ENCODE measurements around the gene BTBD17.

The BTBD17 gene

DNA sequence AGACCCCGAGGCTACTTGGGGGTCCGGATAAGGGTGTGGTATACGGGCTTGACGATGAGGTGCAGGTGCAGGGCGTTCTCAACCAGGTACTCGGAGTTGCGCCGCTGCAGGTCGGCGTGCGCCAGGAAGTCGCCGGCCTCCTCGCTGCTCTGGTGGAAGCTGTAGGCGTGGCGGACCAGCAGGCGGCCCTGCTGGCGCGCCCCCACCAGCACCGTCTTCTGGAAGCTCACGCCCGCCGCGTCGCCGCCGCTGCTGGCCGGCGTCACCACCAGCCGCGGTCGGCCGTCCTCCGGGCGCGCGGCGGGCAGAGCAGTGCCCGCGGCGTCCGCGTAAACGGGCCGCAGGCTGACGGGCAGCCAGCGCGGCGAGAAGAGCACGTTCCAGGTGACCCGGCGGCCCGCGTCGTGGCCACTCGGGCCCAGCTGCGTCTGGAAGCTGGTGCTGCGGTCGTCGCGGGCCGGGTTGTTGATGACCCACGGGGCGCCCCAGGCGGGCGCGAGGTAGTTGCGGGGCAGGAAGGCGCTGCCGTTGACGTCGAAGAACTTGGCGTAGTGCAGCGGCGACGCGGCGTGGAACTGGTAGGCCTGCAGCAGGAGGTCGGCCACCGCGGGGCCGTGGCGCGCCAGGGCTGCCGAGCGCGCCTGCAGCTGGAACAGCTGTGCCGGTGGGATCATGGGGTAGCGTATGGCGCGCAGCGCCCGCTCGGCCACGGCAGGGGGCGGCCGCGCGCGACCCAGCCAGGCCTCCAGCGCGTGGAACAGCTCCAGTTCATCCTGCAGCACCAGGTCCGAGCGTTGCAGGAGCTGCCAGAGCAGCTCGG, 4.8 kb downstream of the BTBD17 start:
- DNase-seq, result no peak

DNA sequence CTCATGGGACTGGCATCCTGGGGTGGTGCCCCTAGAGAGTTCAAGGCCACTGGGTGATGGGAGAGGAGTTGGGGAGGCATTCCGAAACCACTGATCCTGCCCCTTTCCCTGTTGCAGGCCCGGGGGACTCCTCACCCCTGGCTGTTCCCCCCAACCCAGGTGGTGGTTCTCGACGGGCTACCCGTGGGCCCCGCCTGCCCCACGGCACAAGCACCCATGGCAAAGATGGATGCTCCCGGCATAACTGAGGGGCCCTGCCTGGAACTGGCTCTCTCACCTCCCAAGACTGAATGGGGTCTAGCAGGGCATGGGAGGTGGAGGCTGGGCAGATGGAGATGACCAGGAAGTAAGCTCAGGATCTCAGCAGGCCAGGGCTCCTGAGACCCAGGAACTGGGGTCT, 6.6 kb downstream of the BTBD17 start:
- no peak for DNase-seq

DNA sequence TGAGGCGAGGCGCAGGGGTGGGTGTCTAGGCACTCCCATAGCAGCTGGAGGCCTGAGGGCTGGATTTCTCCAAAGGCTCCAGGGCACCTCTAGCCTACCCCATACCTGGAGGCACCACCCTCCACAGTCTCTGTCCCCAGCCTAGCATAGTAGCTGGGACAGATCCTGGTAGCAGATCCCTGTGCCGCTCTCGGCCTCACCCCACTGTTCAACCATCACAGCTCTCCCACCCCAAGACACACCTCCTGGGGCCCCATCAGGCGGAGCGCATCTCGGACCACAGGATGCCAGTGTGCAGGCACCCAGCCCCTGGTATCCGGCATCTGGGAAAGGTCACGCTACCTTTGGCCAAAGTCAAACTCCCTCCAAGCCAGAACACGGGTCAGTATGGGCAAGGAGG, 7.1 kb downstream of the BTBD17 start:
- DNase-seq, result no peak

DNA sequence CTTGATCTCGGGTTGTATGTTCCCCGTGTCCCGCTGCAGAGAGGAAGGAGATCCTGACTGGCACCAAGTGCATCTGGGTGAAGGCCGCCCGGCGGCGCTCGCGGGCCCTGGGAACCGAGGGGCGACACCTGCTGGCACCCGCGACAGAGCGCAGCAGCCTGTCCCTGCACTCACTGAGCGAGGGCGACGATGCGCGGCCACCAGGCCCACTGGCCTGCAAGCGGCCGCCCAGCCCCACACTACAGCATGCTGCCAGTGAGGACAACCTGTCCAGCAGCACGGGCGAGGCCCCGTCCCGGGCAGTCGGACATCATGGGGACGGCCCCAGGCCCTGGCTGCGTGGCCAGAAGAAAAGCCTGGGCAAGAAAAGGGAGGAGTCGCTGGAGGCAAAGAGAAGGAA, 7.5 kb downstream of the BTBD17 start:
- DNase-seq, result no peak

DNA sequence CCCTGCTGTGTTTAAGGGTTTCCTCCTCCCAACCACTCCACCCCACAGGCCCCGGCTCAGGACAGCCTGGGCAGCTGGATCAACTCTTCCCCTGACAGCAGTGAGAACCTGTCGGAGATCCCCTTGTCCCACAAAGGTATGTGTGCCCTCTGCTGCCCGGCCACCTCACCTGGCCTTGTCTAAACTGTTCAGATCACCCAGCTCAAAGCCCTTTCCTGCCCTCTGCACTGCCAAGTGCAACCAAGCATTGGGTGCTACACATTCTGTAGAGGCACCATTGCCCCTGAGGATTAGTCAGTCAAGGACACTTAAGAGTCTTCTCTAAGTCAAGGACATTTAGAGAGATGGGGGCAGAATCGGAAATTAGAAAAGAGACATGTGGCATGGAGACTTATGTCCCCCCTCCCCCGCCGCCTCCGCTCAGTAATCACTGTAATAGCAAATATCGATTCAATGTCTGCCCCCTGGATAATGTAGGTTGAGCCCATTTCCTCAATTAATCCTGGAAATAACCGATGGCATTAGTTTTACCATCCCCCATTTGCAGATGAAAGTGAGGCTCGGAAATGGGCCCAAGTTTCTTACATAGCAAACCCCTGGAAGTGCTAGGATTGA, 8.1 kb downstream of the BTBD17 start:
- no peak for DNase-seq

DNA sequence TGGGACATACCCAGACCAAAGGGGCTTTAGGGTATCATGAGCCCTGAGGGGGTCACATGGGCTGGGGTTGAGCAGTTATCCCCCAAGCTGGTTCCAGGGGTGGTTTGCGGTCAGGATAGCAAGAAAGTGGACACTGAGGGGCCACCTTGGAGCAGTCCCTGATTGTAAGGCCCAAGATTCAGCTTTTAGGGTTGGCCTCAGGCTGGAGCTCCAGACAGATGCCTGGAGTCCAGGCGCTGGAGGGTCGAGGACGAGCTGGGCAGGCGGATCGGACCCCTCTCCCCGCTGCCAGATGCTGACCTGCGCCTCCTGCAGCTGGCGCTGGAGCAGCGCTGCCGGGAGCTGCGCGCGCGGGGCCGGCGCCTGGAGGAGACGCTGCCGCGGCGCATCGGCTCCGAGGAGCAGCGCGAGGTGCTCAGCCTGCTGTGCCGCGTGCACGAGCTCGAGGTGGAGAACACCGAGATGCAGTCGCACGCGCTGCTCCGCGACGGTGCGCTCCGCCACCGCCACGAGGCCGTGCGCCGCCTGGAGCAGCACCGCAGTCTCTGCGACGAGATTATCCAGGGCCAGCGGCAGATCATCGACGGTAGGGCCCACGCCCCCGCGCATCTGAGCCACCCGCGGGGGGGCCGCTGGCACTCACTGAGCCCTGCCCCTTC, 10.0 kb downstream of the BTBD17 start:
- DNase-seq, result no peak

DNA sequence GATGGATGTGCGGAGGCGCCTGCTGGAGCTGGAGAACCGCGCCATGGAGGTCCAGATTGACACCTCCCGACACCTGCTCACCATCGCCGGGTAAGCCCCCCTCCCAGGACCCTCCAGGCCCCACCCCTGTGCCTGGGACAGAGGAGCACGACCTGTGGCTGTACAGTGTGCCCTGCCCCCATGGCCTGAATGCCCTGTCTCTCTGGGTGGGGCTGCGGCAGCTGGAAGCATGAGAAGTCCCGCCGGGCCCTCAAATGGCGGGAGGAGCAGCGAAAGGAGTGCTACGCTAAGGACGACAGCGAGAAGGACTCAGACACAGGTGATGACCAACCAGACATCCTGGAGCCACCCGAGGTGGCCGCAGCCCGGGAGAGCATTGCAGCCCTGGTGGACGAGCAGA, 11.2 kb downstream of the BTBD17 start:
- DNase-seq, result no peak

DNA sequence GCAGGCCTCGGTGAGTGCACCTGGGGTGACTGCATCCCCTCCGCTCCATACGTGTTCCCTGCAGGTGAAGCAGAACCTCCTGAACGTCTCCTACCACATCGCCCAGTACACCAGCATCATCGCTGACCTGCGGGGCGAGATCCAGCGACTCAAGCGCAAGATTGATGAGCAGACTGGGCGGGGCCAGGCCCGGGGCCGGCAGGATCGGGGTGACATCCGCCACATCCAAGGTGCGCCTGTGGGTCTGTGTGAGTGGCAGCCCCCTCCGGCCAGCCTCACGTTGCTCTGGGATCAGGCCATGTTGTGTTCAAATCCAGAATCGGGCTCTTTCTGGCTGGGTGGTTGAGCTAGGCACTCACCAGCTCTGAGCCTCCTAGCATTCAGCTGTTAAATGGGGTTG, 12.5 kb downstream of the BTBD17 start:
- no peak for DNase-seq

DNA sequence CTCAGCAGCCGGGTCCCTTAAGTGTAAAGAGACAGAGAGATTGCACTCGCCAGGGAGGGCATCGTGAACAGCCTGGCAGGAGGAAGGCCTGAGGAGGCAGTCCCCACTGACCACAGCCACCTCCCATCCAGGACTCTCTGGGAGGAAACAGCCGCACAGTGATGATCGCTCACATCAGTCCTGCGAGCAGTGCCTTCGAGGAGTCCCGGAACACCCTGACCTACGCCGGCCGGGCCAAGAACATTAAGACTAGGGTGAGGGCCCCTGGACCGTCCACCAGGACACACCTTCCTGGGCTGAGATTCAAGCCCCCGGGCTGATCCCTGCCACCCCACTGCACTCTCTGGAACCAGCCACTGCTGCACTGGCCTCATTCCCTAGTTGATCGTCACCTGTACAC, 14.0 kb downstream of the BTBD17 start:
- no peak for DNase-seq

DNA sequence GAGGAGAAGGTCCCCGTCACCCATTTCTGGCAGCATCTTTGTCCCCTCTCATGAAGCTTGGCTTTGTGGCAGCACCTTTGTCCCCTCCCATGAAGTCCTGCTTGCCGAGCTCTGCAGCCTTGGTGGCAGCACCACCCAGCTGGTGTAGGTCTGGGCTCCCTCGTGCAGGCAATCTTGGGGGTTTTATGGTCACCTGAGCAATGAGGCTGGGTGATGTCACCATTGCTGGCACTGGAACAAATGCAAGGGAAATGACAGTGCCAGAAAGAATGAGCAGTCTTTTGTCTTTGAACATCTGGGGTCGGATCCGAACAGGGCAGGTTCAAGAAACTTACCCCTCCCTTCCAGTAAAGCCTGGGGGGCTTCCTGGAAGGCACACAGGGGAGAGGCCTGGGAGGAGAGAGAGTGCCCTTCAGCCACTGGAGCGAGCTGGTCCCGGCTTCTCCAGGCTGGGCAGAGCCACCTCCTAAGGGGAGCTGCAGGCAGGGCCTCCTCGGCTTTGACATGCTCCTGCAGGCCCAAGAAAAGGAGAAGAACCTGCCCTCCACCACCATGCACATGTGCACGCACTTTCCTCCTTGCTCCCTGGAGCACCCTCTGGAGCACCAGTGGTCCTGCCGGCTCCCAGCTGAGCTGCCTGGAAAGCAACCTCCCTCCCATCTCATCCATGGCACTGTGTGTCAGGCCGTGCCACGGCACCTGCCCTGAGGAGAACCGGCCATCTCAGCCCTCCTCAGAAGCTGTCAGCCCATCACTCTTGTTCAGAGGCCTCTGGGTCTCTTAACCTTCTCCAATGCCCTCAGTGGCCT, 16.0 kb downstream of the BTBD17 start:
- no peak for DNase-seq

DNA sequence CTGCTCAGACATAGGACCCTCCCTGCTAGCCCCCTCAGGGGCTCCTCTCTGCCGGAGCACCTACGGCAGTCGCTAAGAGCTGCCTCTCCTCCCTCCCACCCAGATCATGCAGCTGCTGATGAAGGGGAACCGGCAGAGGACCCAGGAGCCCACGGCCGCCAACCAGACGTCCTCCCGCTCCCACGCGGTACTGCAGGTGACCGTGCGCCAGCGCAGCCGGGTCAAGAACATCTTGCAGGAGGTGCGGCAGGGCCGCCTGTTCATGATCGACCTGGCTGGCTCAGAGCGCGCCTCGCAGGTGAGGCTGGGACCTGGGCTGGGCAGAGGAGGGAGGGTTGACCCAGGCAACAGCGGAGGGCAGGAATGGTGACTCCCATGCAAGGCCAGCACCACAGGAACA, 17.0 kb downstream of the BTBD17 start:
- DNase-seq, result no peak

DNA sequence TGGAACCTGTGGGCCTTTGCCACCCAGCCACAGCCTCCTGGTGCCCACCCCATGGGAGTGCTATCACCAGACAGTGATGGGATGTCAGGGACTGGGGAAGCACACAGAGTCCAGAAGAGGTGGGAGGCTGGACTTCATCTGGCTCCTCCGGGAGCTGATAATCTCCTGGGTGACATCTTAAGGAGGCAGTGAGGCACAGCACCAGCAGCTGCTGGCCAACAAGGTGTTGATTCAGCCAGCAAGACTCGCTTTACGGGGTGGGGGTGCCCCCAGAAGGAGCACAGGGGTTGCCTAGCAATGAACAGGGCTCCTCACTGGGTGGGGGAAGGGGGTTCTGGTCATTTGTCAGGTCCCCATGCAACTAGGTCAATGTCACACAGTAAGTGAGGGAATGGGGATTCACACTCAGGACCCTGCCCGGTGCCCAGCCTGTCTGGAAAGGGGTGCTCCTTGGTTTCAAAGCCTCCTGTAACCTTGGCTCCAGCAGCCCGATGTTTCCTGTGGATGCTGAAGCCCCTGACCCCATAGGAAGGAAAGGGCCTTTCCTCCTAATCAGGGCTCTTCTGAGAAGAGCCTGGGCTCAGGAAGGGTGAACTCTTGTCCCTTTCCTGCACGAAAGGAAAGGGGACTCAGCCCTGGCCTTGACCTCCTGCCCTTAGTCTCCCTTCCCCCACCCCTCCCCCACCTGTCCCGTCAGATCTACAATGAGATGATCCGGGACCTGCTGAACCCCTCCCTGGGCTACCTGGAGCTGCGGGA, 18.0 kb downstream of the BTBD17 start:
- DNase-seq, result no peak

DNA sequence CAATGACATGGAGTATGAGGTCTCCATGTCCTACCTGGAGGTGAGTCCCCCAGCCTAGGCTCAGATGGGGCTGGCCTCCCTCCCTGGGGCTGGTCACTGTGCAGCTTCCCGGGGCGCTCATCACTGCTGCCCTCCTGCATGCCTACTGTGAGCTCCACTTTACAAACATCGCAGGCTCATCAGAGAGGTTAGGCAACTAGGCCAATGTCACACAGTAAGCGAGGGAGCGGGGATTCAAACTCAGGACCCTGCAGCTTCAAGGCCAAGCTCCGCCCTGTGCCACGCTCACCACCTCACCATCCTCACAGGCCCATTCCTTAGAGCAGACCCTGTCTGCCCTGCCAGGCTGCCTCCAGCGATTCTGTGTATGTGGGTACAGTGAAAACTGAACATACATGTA, 18.5 kb downstream of the BTBD17 start:
- no peak for DNase-seq

DNA sequence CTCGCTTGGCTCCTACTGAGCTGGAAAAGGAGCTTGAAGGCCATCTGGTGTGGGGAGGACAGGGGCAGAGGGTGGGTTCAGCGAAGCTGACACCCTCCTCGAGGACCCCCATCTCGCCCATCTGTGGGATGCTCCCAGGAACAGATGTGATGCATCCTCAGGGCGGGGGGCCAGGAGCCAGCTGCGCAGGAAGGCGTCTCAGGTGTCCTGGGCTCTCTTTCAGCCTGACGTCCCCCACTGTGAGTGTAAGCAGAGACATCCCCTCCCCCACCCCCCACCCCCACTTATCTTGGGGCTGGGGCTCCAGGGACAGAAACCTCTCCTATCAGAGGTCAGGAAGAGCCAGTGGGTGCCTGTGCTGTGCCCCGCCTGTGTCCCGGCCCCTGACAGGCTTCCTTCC, 19.4 kb downstream of the BTBD17 start:
- DNase-seq, result no peak

DNA sequence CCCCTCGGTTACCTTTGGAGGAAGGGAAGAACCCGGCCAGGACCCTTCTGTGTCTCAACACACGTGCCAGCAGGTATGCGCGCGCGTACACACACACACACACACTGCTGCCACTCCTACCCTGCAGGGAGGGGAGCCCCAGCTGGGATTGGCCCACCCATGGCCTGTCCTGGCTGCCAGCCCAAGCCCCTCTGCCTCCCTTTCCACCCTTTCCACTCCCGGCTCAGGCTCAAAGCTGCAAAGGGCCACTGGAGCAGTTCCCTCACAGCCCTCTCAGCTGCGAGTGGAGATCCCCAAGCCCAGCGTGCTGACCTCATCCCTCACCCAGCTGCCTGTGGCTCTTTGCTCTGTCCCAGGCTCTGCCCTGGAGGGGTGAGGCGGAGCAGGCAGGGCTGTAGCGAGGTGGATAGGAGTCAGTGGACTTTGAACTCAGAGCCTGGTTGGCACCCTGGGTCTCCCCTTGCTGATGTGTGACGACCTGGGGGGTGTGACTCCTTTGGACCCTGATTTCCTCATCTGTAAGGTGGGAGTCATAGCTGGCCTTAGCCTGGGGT, 21.1 kb downstream of the BTBD17 start:
- DNase-seq, result no peak

DNA sequence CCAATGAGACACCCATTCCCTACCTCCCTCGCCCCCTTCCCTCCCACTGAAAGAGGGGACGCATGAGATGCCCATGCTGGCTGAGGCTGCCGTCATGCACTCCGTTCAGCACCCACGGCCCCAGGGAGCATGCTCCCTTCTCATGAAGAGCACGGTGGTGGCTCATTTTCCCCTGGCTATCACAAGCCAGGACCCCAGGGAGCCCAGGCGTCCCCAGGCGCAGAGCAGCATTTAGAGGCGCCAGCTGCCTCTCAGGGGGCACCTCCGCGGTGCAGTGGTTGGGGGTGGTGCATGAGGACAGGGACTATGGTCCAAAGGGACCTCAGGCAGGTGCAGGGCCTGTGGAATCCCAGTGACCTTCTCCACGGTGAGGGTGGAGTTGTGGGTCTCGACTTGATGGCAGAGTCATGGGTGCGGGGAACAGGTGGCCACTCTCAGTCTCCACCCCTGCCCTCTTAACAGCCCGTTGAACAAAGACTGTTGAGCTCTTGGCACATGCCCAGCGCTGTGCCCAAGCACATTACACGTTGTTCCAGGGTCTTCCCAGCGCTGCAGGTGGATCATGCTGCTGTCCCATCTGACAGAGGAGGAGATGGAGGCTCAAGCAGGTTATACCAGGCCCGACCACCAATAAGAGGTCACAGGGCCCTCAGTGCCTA, 22.0 kb downstream of the BTBD17 start:
- DNase-seq, result no peak

DNA sequence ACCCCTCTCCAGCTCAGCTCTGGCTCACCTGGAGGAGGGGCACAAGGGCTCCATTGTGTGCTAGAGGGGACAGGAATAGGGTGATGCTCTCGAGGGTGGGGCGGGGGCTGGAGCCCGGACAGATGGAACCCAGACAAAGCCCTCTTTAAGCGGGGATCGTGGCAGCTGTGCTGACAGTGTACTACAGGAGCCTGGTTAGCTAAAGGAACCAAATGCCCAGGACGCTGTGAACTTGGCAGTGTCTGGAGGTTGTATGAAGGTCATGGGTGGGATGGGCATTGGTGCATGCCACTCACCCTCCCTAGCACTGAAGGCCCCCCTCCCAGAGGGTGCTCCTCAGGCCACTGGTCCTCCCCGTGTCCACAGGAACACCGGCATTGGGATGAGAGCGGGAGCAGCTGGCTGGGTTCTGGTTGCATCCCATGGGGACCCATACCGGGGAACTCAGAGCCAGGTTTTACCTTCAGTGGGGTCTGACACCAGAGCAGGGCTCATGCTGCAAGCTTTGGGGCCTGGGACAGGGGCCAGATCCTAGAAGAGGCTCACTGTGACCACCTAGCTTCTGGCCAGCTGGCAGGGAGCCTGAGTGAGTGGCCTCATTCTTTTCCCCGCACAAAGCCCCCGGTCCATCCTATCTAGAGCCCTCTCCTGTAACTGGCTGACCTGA, 23.7 kb downstream of the BTBD17 start:
- peak; percentile 71 for DNase-seq

DNA sequence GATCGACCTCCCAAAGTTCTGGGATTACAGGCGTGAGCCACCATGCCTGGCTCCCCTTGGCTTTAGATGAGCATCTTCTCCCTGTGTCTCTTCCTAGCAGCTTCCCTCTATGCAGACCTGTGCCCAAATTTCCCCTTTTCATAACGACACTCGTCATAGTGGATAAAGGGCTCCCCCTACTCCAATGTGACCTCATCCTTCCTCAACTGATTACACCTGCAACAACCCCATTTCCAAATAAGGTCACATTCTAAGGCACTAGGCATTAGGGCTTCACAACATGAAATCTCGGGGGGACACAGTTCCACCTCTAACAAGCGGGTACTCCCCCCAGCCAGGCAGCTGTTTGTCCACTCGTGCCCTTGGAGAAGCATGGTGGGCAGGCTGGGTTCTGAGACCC, 25.4 kb downstream of the BTBD17 start:
- no peak for DNase-seq

DNA sequence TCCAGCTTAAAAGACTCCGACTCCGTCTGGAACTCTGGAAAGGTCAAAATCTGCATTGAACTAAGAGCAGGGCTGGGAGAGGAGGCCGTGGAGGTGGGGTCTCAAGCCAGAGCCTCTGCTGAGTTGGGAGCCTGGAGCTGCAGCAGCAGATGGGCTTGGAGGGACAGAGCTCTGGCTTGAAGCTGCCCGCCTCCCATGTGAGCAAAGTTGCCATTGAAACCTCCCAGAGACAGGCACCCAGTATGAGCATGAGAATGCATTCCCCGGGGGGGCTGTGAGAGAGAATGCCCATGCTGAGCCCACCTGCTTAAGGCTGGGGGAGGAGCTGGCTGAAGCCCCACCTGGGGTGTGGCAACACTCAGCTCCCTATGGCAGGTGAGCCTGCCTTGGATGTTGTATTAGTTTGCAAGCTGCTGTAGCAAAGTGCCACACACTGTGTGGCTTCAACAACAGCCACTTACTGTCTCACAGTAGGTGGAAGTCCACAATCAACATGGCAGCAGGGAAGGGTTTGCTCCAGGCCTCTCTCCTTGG, 26.1 kb downstream of the BTBD17 start:
- no peak for DNase-seq

DNA sequence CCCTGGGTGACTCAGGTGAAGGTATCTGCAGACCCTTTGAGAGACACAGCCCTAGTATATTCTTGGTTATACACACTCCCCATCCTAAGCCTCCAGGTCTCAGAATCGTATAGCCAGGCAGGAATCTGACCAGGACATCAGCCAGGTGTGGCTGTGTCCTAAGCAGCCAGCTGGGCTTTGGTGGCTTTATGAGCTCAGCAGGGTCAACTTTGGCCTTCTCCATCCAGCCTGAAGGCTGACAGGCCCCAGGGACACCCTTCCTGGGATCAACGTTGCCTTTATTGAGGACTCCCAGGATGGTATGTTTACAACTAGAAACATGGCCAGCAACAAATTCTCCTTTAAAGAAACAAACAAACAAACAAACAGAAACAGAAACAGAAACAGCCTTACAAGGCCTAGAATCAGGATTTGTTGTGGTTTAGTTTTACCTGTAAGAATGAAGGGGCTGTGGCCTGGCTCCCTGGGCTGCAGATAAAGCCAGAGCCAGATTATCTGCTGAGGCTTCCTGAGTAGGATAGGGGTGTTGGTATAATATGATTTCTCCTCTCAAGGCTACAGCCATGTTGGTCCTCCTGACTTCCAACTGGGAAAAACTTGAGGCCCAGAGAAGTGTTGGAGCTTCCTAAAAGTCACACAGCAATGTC, 27.2 kb downstream of the BTBD17 start:
- DNase-seq, result no peak

All from DMS 273 treated with DMSO at 0.1 percent for 48 hours (cell line).